Panc1 (cell line): ENCODE measurements around the gene MYBBP1A. TPM values are rescaled to one million over a fixed set of nuclear protein-coding genes. Genes with fewer than 3 reads are reported as not detected.

ENCODE experiments used
- ATAC-seq: fragments of 200-7000 bp; cut with Tn5 transposase; 2 replicates; pipeline ENCODE4 v1.9.1; 2020; ENCODE audit warnings: mild to moderate bottlenecking, moderate library complexity
- BruUV-seq: library from RNA; stranded (reverse); fragments of 400-500 nt; replicated peaks from 2 replicates; lab custom pipeline; 2021; lab: Mats Ljungman, UMichigan
- CTCF ChIA-PET: fragments of 300-600 bp; sonication (Branson Sonifier 250); formaldehyde crosslinking; loops from one replicate; lab custom pipeline; 2022; ENCODE audit warnings: antibody characterized with exemption; lab: Charles Lee
- POLR2A ChIA-PET: fragments of 300-600 bp; sonication (Branson Sonifier 250); formaldehyde crosslinking; loops from one replicate; lab custom pipeline; 2022; ENCODE audit warnings: antibody characterized with exemption; lab: Charles Lee
- DNase-seq: peaks from one replicate; pipeline ENCODE4 v3.0.0-alpha.2; 2010; ENCODE audit warnings: low read depth, low spot score
- H3K27ac ChIP-seq: 2 replicates; pipeline ENCODE4 v1.5.1; 2011; ENCODE audit warnings: mild to moderate bottlenecking, low read length, inconsistent platforms
- H3K27me3 ChIP-seq: fragments of 200-500 bp; sonication (Bioruptor generic); 2 replicates; pipeline ENCODE4 v1.6.0; 2014; ENCODE audit warnings: low read length, inconsistent platforms; ENCODE audit not compliant: control insufficient read depth, insufficient read depth
- H3K36me3 ChIP-seq: fragments of 200-500 bp; sonication (Bioruptor generic); 2 replicates; pipeline ENCODE4 v1.5.1; 2014; ENCODE audit warnings: inconsistent platforms, mild to moderate bottlenecking, low read length, moderate library complexity; ENCODE audit not compliant: control insufficient read depth, insufficient read depth
- H3K4me1 ChIP-seq: 2 replicates; pipeline ENCODE4 v1.5.1; 2011; ENCODE audit warnings: inconsistent platforms, mild to moderate bottlenecking, low read length, moderate library complexity; ENCODE audit not compliant: control insufficient read depth, insufficient read depth
- H3K4me3 ChIP-seq, 2 experiments: 2 replicates each; pipeline ENCODE4 v1.5.1; 2011 to 2012; ENCODE audit warnings: low read depth in 2 of 2, low read length in 2 of 2, mild to moderate bottlenecking in 2 of 2, inconsistent platforms in 1 of 2, moderate library complexity in 1 of 2
- H3K9me3 ChIP-seq: fragments of 200-500 bp; sonication (Bioruptor generic); 2 replicates; pipeline ENCODE4 v1.5.1; 2014; ENCODE audit warnings: low read depth, mild to moderate bottlenecking, inconsistent platforms, low read length, moderate library complexity; ENCODE audit not compliant: control insufficient read depth, insufficient read depth
- CTCF ChIP-seq: fragments of 450-650 bp; IDR thresholded peaks from 2 replicates; pipeline ENCODE4 v1.5.1; 2017; ENCODE audit warnings: mild to moderate bottlenecking
- POLR2AphosphoS5 ChIP-seq: IDR thresholded peaks from 2 replicates; pipeline ENCODE4 v1.6.1; 2012; ENCODE audit warnings: mild to moderate bottlenecking, low read depth, low read length, moderate library complexity
- REST ChIP-seq, 2 experiments: IDR thresholded peaks; 2 replicates each; pipeline ENCODE4 v1.6.1; 2011 to 2012; ENCODE audit warnings: low read depth in 2 of 2, control low read depth in 1 of 2, low read length in 1 of 2, mild to moderate bottlenecking in 1 of 2, moderate library complexity in 1 of 2; ENCODE audit not compliant: insufficient read depth in 1 of 2
- SIN3A ChIP-seq: IDR thresholded peaks from 2 replicates; pipeline ENCODE4 v1.6.1; 2012; ENCODE audit warnings: low read depth, mild to moderate bottlenecking, low read length, moderate library complexity, borderline replicate concordance; ENCODE audit not compliant: insufficient read depth
- TCF7L2 ChIP-seq: IDR thresholded peaks from 2 replicates; pipeline ENCODE4 v1.6.1; 2011; ENCODE audit warnings: mild to moderate bottlenecking, low read depth, low read length, inconsistent platforms
- in situ Hi-C: cut with HindIII; loops from 2 replicates; pipeline ENCODE4 v1.10.0; 2016; ENCODE audit warnings: low sequenced_read_pairs, low pct_unique_long_range_greater_than_20kb
- intact Hi-C: fragments of 100-400 bp; cut with micrococcal nuclease; formaldehyde crosslinking; loops from one replicate; pipeline ENCODE4 v1.10.0; 2022; ENCODE audit not compliant: unreplicated experiment
- total RNA-seq: library from RNA; stranded (reverse); gene quantifications from one replicate; pipeline ENCODE4 v1.2.1, GENCODE V29; 2021; ENCODE audit not compliant: unreplicated experiment

The MYBBP1A gene
- total RNA-seq, 1 experiment from 2014 or later, result 95.6 TPM

GRCh38 chr17:4520060-4520893, 34.9 kb downstream of the MYBBP1A start:
- Histone ChIP-seq H3K36me3 (no peaks in the 10 kb centered on the region), H3K27ac (no peak overlapping the region), H3K4me1 (no peaks in the 10 kb centered on the region), H3K4me3 (no peak overlapping the region), H3K27me3 (no peaks in the 10 kb centered on the region), H3K9me3 (no peaks in the 10 kb centered on the region)
- in situ Hi-C loops, result no loop called here
- POLR2A ChIA-PET, result no interaction called here
- no TSS peak for BruUV-seq
- TF ChIP-seq CTCF (no peak), TCF7L2 (no peak)
- DNase-seq, result no peak
- CTCF ChIA-PET, result no interaction called here
- intact Hi-C loops, result no loop called here
- no peak for ATAC-seq

- ChIA-PET POLR2A (no interaction called here), CTCF (no interaction called here)
- no peaks in the 10 kb centered on the region for H3K36me3 ChIP-seq
- no TSS peak for BruUV-seq
- H3K9me3 ChIP-seq, result no peaks in the 10 kb centered on the region
- no peaks in the 10 kb centered on the region for H3K27me3 ChIP-seq
- DNase-seq (no peak), ATAC-seq (no peak)
- intact Hi-C loops (no loop called here), in situ Hi-C loops (no loop called here)
- TF ChIP-seq SIN3A, result no peak
- no peak for TF ChIP-seq TCF7L2
- TF ChIP-seq CTCF, result no peak
- no peak for TF ChIP-seq REST (IDR thresholded peaks at IDR 0.05; ENCODE audit: insufficient read depth in 1 of 2, low read depth in 2 of 2, low read length in 1 of 2)
- no peak for TF ChIP-seq POLR2AphosphoS5
- H3K27ac ChIP-seq, result no peak overlapping the region
- H3K4me1 ChIP-seq, result no peaks in the 10 kb centered on the region
- H3K4me3 ChIP-seq, result no peak overlapping the region
Measured at GRCh38 chr17:4519361-4519788, 35.8 kb downstream of the MYBBP1A start.
